GM21786 (cell line): ENCODE results near the gene DGAT2.

Source experiments
- ATAC-seq: cut with Tn5 transposase; IDR thresholded peaks from one replicate; pipeline ENCODE4 v1.9.1; 2021; ENCODE audit not compliant: unreplicated experiment

DGAT2 gene

GRCh38 chr11:75779960-75780359 is 11.4 kb downstream of the DGAT2 start:
- ATAC-seq, result no peak

DNA sequence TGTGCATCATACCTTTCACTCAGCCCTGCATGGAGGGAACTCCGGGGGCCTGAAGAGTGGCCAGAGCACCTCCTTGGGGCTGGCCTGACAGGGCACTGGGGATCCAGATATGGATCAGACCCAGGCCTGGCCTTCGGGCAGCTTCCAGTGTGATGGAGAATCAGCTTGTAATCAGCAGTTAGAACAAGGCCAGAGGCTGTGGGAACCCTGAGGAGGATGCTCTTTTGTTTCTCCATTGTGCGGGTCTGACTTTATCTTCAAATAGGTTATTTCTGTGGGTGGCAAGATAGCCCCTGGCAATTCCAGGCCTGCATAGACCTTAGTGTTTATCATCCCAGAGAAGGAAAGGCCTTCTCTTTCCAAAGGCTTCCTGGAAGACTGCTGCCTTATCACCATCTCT is 12.3 kb downstream of the DGAT2 start:
- ATAC-seq, result no peak

DNA sequence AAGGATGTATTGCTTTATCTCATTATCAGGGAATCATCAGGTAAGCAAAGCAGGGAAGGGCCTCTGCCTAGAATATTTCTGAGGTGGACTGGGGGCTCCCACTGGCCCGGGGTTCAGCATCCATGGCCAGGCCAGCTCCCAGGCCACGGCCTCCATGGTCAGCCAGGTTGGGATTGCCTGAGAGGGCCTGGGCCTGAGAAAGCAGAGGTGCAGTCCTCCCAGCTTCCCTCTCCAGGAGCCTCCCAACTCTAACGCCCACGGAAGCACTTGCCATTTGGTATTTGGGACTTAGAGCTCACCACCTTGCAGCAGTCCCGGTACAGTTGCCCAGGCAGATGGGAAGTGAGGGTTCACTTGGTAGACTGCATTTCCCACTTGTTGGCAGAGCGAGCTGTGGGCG is 12.7 kb downstream of the DGAT2 start:
- ATAC-seq, result no peak

- ATAC-seq, result no peak
Measured at GRCh38 chr11:75781831-75782230, 13.3 kb downstream of the DGAT2 start.

DNA sequence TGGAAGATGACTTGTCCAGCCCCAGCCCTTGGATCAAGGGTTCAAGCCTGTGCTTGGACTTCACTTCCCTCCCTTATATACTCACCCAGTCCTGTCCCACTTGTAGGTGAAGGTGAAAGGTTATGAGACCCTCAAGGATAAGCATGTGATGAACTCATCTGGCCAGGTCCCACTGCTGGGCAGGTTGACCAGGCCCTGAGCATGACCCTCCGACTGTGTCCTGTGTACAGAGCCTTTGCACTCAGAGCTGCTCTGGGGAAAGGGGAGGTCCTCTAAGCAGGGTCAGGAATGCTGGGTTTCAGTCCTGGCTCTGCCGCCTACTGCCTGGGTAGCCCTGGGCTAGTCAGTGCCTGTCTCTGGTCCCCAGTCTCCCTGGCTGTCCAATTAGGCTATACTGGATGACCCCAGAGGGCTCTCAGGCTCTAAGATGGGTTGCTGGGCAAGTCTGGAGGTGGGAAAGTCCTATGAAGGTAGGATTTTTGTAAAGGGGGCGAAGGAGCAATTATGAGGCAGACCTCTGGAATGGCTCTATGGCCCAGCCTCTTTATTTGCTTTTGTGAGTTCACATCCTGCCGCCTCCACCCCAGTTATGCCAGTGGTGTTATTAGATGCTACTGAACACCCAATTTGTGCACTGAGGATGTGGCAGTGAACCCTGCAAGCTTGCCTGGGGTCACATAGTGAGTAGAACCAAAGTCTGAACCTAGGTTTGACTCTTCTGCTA is 14.1 kb downstream of the DGAT2 start:
- ATAC-seq, result no peak

- ATAC-seq, result no peak
Measured at GRCh38 chr11:75783416-75784084, 15.0 kb downstream of the DGAT2 start.

- ATAC-seq, result no peak
Measured at GRCh38 chr11:75784085-75784478, 15.5 kb downstream of the DGAT2 start.

DNA sequence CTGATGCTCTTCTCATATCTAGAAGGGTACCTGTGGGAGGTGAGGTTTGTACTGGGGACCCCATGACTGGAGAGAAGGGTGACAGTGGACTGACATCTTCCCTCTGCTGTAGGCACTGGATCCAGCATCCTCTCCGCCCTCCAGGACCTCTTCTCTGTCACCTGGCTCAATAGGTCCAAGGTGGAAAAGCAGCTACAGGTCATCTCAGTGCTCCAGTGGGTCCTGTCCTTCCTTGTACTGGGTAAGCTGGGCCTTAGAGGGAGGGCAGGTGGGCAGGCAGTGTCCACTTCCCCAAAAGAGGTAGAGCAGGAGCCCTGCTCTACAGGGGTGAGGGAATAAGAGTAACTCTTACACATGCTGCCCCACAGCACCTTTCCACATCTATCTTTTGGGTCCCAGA is 15.9 kb downstream of the DGAT2 start:
- no peak for ATAC-seq

DNA sequence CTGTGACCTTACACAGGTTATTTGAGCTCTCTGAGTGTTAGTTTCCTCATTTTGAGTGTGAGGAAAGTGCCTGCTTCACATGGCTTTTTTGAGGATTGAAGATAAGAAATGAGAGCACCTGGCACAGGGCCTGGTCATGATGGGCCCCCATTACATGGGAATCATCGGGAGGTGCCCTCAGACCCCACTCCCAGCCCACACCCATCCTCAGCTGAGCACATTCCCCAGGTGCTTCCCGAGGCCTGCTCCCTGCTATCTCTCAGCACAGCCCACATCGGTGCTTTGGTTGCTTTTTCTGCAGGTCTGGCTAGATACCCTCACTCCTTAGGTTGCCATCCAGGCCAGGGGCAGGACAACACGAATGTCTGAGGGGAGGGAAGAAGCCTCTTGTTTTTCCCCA is 16.6 kb downstream of the DGAT2 start:
- ATAC-seq, result no peak

DNA sequence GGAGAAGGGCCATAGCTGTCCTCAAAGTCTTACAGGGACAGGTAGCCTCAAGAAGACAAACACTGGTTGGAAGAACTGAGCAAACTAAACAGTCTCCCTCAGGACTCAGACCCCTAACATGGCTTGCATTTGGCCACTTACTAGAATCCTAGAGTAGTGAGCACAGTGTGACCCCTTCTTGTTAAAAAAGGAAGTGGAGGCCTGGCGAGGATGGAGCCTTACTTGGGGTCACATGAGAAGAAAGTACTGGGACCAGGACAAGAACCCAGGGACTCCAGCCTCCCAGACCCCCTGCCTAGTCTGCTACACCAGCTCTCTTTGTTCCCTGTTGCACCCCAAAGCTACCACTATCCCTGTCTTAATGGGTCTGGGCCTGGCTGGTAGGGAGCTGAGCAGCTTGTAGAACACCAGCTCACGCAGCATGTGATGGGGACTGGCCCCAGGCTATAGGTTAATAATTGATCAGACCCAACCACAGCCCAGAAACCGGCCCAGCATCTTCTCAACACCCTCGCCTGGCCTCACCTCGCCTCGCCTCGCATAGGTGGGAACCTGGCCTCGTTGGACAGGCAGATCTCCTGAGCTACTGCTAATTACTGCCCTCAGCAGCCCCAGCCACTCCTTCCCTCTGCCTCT is 17.6 kb downstream of the DGAT2 start:
- peak; percentile 85 for ATAC-seq

GRCh38 chr11:75789521-75789920 is 20.9 kb downstream of the DGAT2 start:
- no peak for ATAC-seq

- no peak for ATAC-seq
Measured at GRCh38 chr11:75790986-75791385, 22.4 kb downstream of the DGAT2 start.

GRCh38 chr11:75792127-75792731 is 23.7 kb downstream of the DGAT2 start:
- no peak for ATAC-seq

- no peak for ATAC-seq
Measured at GRCh38 chr11:75792997-75793800, 24.6 kb downstream of the DGAT2 start.

DNA sequence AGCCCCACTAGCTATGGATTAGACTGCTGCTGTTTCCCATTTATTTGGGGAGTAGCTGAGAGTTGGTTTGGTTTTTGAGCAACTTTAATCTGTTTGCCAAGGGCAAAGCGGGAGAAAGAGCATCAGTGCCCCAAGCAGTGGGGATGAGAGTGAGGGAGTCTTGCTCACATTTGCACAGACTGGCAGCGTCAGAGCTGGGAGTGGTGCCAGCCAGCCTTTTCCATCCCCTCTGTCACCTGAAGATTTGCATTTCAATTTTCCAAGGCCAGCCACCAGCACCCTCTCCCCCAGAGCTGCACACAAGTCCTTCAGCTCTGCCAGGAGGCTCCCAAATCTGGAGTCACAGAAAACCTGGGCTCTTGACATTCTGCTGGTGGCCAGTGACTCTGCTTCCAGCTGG is 25.4 kb downstream of the DGAT2 start:
- ATAC-seq, result no peak

DNA sequence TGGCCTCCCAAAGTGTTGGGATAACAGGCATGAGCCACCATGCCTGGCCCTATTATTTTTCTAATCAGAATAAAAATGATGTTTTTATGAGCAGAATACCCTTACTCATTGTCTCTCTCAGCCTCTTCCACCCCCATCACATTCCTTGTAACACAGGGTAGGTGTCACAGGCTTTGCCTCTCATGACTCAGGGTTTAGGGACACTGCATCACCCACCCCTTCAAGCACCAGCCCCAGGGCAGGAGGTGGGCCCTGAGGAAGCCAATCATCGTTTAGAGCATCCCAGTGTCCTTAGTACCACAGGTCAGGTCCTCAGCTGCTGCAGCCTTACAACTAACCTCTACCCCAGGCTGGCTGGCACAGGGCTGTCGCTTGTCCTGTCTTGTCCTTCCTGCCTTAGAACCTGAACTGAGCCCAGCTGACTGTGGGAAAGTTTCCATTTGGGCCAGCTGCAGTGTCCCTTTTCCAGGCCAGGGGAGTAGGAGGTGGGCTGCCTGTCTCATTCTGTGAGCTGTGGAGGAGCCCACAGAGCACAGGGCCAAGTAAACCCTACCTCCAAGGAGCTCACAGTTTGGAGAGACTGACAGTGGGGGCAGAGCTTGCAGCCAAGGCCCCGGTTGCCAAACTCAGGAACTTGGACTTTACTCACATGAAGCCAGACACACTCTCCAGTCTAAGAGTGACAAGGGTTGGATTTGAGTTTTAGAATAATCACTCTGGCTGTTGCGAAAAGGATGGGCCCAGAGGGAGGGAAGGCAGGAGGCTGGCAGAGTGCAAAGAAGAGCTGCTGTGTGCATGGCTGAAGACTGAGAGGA is 26.9 kb downstream of the DGAT2 start:
- ATAC-seq, result no peak

GRCh38 chr11:75796091-75796435 is 27.5 kb downstream of the DGAT2 start:
- no peak for ATAC-seq

DNA sequence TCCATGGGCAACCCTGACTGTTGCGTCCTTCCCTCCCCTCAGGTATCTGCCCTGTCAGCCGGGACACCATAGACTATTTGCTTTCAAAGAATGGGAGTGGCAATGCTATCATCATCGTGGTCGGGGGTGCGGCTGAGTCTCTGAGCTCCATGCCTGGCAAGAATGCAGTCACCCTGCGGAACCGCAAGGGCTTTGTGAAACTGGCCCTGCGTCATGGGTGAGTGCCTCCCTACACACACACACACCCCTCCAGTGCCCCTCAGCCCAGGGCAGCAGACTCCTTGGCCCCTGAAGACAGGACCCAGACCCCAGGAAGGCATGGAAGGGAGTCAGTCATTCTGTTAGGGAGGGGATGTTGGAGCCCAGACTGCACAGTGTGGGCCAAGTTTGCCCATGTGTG is 28.5 kb downstream of the DGAT2 start:
- ATAC-seq, result no peak

DNA sequence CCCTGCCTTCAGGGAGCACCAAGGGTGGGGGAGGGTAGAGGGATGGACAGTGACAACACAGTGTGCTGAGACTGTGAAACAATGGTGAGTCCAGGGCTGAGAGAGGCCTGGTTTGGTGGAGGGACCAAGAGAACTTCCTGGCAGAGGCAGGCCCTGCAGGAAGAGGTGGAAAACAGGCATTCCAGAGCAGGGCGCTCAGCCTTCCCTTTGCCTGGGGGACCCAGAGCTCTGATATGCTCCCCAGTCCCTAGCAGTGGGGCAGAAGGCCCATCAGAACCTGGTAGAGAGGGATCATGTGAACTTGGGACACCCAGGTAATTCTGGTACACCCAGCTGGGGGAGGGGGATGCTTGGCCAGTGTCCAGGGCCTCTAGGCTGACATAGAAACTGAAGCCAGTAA is 29.2 kb downstream of the DGAT2 start:
- ATAC-seq, result no peak

DNA sequence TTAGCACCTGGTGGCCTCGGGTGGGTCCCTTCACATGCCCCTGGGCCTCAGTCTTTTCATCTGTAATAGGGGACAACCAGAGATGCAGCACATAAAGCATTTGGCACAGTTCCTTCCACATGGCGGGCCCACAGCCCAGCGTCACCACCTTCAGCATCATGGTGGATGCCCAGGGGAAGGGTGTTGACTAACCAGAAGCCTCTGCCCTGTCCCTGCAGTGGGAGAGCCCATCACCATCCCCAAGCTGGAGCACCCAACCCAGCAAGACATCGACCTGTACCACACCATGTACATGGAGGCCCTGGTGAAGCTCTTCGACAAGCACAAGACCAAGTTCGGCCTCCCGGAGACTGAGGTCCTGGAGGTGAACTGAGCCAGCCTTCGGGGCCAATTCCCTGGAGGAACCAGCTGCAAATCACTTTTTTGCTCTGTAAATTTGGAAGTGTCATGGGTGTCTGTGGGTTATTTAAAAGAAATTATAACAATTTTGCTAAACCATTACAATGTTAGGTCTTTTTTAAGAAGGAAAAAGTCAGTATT is 31.6 kb downstream of the DGAT2 start:
- no peak for ATAC-seq
